NCI-H510A (cell line): ENCODE results near the gene DOCK6.
"Not testable (repeated sequence)": the region's sequence is repeated elsewhere in the genome, so short reads cannot be mapped to it uniquely, and the experiment has no call there.

Experiments
- DNase-seq: peaks from one replicate; lab custom pipeline; 2025; lab: John Stamatoyannopoulos, UW

Gene DOCK6

DNA sequence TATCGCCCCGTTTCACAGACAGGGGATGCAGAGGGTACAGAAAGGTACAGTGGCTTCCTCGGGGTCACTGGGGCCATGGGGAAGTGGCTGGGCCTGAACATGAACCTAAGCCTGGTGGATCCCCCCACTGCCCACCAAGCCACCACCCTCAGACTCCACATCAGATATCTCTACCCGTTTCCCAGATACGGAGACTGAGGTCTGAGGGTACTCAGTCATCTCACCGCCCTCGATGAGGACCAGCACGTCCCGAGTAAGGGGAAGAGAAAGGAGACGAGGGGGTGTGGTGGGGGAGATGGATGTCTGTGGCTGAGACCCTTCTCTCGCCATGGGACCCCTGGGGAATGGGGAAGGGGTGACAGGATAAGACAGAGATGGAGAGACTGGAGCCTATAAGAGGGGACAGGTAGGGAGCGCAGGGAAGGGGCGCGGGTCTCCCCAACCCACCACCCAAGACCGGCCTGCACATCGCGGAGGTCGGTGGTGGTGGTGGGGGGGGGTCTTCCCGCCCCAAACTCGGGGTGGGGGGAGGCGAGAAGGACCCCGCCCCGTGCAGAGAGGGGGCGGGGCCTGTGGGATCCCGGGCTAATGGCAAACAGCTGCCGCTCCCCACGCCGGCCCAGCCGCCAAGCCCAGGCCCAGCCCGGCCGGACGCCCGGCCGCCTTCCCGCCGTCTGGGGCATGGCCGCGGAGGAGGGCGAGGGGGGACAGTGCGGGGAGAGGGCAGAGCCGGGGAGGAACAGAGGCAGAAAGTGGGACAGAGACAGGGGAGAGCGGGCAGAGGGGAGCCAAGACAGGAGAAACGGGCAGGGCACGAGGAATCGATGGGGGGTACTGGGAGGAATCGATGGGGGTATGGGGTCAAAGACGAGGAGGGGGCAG lies 65.7 kb downstream of the DOCK6 start:
- DNase-seq, result peak; percentile 10

DNA sequence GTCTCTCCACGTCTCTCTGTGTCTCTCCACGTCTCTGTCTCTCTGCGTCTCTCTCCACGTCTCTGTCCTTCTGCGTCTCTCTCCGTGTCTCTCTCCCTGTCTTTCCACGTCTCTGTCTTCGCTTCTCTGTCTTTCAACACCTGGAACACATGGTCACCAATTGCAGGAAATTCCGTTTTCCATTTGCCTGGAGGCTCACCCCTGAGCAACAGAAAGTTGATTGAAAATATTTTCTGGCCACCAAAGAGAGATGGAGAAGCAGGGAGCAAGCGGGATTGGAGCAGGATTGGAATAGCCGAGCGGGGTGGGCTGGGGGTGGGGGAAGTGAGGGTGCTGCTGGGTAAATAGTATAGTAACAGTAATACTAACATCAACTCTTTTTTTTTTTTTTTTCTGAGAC lies 66.6 kb downstream of the DOCK6 start:
- DNase-seq, result no peak

DNA sequence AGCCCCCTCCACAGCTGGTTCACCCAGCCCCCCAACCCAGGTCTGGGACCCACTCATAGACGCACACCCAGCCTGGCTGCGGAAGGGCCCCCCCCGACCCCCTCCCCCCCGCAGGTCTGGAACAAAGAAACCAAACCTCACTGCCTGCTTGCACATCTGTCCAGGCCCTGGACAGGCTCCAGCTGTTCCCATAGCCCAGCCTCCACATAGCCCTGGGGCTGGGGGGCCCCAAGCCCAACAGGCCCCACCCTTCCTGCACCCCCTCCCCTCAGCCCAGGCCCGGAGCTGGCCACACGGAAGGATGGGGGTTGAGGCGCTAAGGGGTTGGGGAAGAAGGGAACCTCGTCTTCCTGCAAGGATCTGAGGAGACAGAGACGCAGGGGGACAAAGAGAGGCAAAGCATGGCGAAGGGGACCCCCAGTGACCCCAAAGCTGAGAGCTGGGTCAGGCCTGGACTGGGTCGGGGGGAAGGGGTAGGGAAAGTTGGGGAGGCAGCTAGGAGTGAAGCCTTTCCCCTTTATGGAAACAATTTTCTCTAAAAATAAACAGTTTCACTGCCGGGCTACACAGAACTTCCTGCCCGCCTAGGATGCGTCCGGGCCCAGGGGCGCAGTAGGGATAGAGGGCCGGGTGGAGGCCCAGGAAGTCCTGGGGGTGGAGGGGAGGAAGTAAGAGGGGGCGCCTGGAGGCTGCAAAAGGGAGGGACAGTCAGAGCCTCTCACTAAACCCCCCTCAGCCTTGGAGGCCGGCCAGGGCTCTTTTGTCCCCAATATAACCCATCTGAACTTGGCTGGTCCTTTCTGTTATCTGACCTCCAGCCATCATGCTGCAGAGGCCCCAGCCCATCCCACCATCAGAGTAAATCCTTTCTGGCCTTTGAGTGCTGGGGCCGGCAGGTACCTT lies 67.4 kb downstream of the DOCK6 start:
- no peak for DNase-seq

DNA sequence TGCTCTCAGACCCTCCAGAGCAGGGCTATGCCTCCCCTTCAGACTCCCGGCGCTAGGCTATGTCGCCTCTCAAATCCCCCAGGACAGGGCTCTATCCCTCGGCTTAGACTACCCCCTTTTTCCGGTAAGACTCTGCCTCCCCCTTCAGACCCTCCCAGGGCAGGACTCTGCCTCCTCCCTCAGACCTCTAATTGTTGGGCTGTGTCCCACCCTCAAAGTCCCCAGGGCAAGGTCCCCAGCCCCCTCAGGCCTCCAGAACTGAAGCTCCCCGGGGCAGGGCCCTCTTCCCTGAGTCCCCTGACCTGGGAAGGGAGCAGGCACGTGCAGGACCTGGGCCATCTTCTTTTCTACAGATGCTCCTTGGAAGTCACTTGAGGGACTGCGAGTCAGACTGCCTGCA lies 68.2 kb downstream of the DOCK6 start:
- DNase-seq, result no peak

DNA sequence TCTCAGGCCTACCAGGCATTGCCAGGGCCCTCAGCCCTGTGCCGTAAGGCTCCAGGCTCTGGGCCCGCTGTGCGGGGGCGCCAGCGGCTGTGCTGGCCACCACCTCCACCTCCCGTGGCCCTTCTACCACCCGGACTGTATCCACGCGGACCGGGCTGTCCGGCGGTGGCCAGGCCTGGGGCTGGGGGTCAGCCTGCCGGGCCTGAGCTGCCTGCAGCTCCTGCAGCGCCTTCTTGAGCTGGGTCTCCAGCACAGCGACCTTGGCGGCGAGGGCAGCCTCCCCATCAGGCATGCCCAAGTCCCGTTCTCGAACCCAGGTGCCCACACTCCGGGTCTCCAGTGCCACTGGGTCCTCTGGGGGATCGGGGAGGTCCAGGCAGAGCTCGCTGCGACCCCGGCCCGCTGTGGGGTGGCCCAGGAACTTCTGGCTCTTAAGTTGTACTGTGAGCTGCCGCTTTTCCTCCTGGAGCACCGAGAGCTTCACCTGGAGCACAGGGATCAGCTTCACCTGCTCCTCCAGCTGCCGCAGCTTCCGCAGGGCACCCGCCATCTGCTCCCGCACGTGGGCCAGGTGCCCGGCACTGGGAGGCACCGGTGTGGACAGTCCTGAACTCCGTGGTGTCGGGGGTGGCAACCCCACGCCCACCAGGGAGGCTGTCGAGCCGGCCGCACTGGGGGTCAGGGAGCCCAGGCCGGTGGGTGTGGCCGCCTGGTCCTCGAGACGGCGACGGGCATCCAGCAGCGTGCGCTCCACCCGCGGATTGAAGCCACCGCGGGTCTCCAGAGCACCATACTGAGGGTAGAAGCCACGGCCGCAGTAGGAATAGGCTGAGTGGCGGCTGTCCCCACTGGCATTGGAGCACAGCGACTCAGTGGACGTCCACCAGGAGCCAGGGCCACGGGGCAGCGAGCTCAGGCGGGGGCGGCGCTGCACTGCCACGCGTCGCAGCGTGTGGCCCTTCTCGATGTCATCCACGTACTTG lies 69.1 kb downstream of the DOCK6 start:
- DNase-seq, result no peak

DNA sequence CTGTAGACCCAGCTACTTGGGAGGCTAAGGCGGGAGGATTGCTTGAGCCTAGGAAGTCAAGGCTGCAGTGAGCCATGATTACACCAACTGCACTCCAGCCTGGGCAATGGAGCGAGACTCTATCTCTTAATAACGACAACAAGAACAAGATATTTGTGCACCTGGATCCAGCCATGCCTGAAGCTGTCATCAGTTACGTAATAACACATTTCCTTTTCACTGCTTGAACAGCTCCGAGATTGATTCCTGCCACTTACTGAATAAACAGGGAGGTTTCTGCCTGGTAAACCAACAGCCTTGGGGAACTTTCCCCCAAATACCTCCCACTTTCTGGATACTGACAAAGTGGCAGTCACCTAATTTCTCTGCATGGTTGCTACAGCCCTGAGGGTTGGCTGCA lies 70.4 kb downstream of the DOCK6 start:
- DNase-seq, result no peak

DNA sequence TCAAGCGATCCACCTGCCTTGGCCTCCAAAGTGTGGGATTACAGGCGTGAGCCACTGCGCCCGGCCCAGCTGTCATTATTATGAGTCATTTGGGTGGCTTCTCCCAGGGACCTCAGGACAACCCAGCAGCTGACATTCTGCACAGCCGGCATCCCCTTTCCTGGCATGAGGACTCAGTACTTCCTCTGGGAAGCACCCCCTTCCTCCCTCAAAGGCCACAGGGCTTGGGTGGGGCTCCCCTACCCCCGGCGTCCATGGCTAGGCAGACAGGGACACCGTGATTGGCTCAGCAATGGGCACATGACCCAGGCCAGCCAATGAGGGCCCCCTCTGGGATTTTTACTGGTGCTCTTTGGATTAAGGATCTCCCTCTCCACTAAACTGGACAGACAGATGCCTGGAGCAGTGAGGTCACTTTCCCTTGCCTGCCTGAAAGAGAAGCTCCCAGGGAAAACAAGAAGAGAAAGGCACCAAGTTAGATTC lies 71.0 kb downstream of the DOCK6 start:
- no peak for DNase-seq

DNA sequence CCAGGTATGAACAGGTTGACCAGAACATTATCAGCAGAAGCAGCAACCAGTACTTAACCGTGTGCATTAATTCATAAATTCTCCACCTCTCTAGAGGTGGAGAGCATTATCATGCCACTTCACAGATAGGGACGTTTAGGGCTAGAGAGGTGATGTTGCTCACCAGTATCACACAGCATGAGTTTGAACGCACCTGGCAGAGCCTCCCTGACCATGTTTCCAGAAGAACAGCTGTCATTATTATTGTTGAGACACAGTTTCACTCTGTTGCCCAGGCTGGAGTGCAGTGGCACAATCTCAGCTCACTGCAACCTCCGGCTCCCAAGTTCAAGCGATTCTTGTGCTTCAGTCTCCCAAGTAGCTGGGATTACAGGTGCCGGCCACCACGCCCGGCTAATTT lies 71.8 kb downstream of the DOCK6 start:
- DNase-seq, result no peak

DNA sequence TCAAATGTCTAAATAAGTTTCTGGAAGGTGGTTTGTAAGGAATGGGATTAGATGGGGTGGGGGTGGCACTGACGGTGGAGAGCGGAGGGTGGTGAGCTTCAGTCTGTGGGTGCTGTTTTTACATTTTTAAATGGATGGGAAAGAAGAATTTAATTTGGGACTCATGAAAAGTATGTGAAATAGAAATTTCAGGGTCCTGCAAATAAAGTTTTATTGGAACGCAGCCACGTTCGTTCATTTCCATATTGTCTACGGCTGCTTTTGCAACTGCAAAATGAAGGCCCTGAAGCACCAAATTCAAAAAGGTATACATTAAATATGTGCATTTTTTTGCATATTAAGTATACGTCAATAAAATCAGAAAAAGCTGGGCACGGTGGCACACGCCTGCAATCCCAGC lies 74.9 kb downstream of the DOCK6 start:
- DNase-seq, result no peak

DNA sequence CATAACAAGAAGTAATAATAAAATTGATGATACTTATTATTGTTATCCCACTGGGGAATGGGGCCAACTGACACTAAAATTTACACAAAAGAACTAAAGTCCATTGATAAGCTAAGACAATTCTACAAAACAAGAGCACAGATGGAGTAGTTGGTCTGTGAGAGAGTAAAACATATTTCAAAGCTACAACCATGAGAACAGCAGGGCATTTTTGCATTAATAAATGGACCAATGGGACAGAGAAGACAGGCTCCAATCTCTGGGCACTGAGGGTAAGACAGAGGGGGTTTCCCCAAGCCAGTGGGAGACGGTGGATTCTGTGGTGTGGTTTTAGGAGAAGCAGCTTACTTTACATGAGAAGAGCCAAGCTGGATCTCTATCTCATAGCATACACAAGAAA lies 79.3 kb downstream of the DOCK6 start:
- no peak for DNase-seq

DNA sequence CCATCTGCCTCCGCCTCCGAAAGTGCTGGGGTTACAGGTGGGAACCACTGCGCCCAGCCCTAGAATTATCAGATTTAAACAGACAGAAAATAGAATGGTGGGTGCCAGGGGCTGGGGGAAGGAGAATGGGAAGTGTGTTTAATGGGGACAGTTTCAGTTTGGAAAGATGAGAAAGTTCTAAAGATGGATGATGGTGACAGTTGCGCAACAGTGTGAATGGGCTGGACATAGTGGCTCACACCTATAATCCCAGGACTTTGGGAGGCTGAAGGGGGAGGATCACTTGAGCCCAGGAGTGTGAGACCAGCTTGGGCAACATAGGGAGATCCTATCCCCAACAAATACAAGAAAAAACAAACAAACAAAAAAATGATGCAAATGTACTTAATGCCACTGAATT lies 80.8 kb downstream of the DOCK6 start:
- no peak for DNase-seq

DNA sequence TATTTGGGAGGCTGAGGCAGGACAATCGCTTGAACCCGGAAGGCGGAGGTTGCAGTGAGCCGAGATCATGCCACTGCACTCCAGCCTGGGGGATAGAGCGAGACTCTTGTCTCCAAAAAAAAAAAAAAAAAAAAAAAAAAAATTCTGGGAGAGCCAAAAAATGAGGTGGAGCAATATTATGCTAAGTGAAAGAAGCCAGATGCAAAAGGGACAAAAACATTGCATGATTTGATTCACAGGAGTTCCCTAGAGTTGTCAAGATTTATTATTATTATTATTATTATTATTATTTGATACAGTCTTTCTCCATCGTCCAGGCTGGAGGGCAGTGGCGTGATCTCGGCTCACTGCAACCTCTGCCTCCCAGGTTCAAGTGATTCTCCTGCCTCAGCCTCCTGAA lies 81.3 kb downstream of the DOCK6 start:
- not testable (repeated sequence) for DNase-seq

DNA sequence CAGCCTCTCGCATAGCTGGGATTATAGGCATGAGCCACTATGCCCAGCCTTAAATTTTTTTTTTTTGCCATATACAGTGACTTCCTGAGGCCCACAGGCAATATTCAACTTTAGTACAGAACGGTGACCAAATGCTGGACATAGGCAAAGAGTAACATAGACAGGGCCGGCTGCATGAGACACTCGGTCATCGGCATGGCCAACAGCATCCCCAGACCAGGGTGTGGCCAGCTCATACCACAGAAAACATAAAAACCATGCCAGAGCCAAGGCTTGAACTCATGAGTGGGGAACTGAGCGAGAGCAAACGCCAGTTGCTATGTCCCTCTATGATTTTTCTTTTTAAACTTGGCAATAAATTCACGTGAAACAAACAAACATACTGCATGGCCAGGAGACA lies 82.0 kb downstream of the DOCK6 start:
- DNase-seq, result no peak

DNA sequence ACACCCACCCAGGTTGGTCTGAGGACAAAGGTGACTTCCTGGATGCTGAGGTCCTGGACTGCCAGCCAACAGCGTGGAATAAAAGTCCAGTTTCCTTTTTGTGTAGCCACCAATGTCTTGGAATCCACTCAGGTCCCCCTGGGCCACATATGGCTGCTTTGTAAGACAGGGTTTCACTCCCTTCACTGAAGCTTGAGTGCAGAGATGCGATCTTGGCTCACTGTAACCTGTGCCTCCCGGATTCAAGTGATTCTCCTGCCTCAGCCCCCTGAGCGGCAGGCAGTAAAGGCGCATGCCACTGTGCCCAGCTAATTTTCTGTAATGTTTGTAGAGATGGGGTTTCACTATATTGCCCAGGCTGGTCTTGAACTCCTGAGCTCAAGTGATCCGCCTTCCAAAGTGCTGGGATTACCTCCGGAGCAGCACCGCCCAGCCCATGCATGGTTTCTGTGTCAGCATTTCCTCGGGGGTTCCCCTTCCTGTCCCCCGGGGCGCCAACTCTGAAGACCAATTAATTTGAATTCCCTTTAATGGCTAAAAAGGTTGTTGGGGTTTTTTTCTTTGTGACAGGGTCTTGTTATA lies 82.5 kb downstream of the DOCK6 start:
- no peak for DNase-seq

DNA sequence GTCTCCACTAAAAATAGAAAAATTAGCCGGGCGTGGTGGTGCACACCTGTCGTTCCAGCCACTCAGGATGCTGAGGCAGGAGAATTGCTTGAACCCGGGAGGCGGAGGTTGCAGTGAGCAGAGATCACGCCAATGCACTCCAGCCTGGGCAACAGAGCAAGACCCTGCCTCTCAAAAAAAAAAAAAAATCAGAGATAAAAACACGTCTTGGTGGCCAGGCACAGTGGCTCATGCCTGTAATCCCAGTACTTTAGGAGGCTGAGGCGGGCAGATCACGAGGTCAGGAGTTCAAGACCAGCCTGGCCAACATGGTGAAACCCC lies 83.2 kb downstream of the DOCK6 start:
- DNase-seq, result not testable (repeated sequence)

DNA sequence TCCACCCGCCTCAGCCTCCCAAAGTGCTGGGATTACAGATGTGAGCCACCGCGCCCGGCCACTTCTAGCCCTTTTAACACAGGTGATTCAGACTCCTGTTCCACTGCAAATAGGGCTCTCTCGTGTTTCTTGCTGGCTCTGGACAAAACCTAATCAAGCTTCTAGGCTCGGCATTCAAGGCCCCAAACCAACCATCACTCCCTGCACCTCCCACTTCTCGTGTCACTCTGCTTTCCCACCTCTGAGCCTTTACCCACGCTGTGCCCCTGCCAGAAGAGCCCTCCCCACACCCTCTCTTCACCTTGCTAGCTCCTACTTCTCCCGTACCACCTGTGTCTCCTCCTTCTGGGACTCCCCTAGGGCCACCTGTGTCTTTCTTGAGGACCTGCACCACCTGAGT lies 84.7 kb downstream of the DOCK6 start:
- DNase-seq, result no peak

DNA sequence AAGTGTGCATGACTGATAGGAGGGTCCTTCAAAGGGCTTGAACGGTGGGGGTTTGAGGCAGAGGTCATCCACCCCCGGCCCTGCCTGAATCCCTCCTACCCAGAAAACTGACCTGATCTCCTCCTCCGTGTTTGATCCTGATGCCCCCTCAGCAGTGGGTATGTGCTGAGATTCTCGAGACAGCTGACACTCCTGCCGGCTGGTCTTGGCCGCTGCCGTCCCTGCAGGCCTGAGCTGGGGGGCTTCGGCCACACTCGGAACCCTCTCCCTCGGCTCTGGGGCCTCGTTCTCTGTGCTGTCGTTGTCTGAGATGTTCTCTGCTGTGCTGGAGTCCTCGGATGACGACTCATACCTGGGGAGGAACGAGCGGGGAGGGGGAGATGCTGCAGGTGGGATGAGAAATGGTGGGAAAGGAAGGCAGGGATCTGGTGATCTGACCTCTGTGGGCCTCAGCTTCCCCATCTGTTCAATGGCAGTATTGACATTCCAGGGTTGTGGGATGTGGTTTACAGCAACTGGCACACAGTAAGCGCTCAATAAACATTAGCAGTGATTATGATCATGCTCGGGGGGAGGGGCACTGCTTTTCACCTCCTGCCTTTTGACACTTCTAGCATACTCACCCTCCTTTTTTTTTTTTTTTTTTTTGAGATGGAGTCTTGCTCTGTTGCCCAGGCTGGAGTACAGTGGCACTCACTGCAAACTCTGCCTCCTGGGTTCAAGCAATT lies 85.7 kb downstream of the DOCK6 start:
- DNase-seq, result no peak

DNA sequence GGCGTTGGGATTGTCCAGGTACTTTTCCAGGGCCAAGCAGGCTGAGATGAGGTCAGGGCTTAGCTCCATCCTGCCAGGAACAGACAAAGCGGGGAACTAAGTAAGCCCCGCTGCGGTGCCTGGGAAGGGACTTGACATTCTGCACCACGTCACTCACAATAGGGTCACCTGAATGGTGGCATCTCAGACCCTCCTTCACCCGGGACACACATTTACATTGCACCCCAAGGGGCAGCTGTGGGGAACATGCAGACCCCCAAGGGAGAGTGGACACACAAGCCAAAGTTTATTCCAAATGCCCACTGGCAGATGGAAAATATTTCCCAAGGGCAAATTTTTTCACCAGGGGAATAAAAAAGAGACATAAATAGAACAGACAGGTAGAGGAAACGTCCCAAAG lies 86.4 kb downstream of the DOCK6 start:
- no peak for DNase-seq

DNA sequence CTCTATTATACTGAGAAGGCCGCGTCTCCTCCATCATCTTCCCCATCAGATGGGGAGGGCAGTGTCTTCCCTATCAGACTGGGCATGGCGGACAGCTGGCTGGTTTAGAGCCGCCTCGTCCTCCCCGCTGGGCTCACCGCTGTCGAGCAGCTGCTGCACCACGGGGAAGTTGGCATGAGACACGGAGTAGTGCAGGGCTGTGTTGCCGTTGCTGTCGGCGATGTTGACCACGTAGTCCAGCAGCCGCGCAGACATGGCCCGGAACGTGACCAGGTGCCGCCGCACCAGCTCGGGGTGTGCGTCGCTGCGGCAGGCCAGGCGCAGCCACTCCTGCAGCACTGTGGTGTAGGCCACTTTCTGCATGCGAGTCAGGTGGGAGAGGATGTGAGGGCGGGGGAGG lies 88.0 kb downstream of the DOCK6 start:
- no peak for DNase-seq

DNA sequence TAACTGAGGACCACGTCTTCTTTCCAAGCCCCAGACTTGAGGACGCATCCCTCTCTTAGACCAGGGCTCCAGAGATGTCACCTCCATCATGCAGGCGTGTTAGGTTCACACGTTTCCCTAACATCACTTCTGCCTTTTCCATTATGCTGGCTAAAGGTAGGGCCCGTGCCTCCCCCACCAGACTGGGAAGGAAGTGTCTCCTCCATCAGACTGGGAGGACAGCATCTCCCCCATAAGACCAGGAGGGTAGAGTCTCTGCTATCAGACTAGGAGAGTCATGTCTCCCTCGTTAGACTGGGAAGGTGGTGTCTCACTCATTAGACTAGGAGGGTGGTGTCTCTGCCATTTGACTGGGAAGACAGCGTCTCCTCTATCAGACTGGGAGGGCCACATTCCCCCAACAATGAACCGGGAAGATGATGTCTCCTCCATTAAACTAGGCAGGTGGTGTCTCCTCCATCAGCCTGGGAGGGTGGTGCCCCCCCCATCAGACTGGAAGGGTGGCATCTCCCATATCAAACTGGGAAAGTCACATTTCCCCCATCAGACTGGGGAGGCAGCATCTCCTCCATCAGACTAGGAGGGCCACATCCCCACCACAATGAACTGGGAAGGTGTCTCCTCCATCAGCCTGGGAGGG lies 88.7 kb downstream of the DOCK6 start:
- DNase-seq, result no peak
